Activated CD4-positive, alpha-beta T cell treated with anti-CD3 and anti-CD28 coated beads for 4 hours (primary cell): ENCODE data around the gene SHF.

ENCODE experiments used
- DNase-seq, 2 donors: peaks; one replicate each; pipeline ENCODE4 v3.0.0-alpha.2; 2020

SHF gene

DNA sequence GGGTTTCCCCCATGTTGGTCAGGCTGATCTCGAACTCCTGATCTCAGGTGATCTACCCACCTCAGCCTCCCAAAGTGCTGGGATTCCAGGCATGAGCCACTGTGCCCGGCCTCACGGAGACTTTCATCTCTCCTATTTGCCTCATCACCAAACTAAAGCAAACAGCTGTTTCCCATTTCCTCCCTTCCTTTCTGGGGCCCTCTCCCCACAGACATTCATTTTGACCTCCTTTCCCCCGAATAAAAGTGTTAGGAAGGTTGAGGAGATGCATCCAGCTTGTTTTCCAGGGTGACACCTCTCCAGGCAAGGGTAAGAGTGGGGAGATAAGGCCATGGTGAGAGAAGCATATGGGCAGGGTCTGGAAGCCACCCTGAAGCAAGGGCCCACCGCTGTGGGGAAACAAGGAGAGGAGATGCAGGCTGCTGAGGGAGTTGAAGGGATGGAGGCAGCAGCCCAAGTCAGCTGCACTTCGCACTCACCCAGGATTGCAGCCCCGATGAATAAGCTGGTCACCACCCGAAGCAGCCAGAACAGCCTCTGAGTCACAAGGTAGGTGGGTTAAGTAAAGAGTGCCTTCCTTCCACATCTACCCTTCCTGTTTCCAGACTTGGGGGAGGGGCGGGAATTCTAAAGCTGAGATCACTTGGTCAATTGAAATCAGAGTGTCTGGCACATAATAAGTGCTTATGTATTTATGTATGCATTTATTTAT, 65.9 kb downstream of the SHF start:
- DNase-seq: no peak

DNA sequence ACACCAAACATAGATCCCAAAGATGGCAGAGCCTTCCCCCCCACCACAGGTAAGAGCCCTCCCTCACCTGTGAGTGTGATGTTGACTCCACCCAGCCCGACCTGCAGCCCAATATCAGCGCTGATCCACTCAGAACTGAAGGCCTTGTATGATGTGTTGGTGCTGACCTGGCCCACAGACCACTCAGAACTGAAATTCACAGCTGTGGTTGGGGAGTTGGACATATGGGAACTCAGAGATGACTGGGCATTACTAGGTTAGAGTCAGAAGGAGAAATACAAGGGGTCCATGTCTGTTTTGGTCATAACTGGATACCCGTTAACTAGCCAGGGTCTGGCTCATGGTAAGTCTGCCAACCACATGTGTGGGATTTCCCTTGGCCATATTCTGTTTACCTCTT, 66.7 kb downstream of the SHF start:
- no peak for DNase-seq

DNA sequence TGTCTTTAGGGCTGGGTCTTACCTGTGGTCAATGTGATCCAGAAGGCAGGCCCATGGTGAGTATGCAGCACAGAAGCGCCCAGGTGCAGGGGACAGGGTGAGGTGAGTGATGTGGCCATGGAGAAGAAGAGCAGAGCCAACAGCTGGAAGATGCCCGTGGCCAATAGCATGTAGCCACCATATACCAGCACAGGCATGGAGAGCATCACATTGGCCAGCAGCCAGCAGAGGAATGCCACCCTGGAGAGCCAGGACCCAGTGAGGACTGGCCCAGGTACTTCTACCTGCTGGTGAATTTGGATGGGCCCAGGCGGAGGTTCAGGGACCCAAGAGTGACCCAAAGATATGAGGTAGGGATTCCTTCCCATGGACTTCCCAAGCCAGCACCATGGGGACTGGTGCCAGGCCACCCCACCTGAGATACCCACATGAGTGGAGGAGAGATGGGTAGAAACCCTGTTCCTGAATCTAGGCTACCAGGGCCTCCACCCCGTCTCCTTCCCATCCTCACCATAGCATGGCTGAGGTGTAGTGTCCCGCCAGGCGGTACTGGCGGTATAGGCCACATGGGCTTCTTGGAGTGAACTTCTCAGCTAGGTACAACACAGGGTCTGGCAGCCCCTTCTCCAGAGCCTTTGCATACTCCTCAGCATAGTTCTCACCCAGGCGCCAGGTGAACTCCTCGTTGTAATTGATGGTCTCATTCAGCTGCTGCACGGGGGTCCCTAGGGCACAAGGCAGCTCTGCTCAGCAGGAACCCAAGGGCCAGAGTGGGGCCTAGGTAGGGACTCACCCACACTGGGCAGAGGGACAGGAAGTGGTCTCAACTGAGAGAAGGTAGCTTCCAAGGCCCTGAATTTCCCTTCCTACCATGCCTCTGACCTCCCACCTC, 67.4 kb downstream of the SHF start:
- no peak for DNase-seq

DNA sequence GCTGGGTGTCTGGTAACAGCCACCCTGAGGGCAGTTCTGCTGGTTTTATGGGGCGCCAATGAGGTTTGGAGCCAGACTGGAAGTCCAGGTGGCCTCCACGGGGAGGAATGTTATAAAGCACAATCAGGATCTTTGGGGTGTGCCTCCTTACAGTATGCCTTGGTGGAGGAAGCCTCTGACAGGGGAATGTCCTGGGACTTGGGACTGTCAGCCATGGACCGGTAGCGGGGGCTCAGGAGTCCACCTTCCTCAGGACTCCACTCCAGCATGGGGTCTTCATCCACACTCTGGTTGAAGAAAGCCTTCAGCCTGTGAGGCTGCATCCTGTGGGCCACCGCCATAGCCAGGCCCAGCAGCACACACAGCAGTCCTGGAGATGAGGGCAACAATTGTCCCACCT, 68.8 kb downstream of the SHF start:
- DNase-seq: no peak

DNA sequence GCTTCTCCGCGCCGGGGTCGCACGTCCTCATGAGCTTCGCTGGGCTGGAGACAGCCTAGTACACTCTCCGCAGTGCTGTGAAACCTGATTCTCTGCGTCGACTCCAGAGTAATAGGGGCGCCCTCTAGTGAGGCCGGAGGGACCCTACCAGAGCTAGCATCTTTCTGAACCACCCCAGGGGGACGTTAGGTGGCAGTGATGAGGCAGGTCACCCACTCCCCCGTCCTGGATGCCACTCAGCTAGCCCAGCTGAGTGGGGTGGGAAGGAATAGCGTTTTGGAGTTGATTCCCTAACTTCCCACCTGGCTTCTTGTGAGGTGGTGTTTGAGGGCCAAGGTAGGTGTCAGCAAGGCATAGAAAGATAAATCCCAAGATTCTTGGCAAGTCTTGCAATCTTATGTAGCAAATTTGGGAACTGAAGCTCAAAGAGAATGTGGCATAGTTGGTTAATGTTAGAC, 69.6 kb downstream of the SHF start:
- DNase-seq: peak; percentile 79 to 83

DNA sequence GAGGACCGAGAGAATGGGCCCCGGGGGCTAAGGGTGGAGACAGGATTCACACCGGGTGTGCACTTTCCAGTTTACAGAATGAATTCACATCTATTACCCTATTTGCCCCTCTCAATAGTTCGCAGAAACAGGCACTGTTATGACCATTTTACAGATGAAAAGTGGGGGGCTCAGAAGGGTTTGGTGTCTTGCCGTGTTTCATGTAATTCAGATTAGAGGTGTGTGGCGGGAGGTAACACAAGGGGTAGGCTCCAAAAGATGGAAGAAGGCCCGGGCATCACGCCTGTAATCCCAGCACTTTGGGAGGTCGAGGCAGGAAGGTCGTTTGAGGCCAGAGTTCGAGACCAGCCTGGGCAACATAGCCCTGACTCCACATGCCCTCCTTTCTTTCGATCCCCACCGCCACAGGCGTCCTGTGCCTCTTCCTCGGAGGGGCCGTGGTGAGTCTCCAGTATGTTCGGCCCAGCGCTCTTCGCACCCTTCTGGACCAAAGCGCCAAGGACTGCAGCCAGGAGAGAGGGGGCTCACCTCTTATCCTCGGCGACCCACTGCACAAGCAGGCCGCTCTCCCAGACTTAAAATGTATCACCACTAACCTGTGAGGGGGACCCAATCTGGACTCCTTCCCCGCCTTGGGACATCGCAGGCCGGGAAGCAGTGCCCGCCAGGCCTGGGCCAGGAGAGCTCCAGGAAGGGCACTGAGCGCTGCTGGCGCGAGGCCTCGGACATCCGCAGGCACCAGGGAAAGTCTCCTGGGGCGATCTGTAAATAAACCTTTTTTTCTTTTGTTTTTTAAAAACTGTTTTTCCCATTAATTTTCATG, 70.2 kb downstream of the SHF start:
- DNase-seq: no peak
